Measurements from ENCODE around the gene KRT32. TPM values are rescaled to one million over a fixed set of nuclear protein-coding genes. Genes with fewer than 3 reads are reported as not detected.

KRT32 gene
- total and polyA plus RNA-seq, 10 donors, result not detected

- no peak for DNase-seq
These were observed 31.1 kb upstream of the KRT32 start for GRCh38 chr17:41498276-41498675.

GRCh38 chr17:41496803-41497484 lies 29.8 kb upstream of the KRT32 start:
- 46 to 50% (median 49%) methylated on average over 10 to 12 of the region's 12 CpGs for WGBS, 5 donors
- intact Hi-C loops (cut with DNase I; ENCODE audit: low total_unique reads), result no loop called here
- no peaks in the 10 kb centered on the region for H3K9me3 ChIP-seq
- peaks cover 0 to 15% (median 0%) of the 10 kb centered on the region in 7 donors for H3K27me3 ChIP-seq (replicated peaks in 1 of 7)
- H3K36me3 ChIP-seq, result no peaks in the 10 kb centered on the region
- H3K27ac ChIP-seq, result peak overlapping the region in 7 of 8 donors; percentile 85 to 98 (median 92)
- H3K4me3 ChIP-seq, result peak overlapping the region in 1 of 8 donors; percentile 57
- peaks cover 0 to 57% (median 24%) of the 10 kb centered on the region in 6 donors for H3K4me1 ChIP-seq
- TF ChIP-seq CTCF (IDR thresholded peaks at IDR 0.05 in 8 of 11, conservative IDR thresholded peaks at IDR 0.05 in 3 of 11) (peak; percentile 43 to 88 (median 69)), POLR2AphosphoS5 (IDR thresholded peaks at IDR 0.05) (peak in 2 of 3 donors; percentile 62 to 67), POLR2A (IDR thresholded peaks at IDR 0.05) (no peak)
- peak; percentile 92 for DNase-seq

More at GRCh38 chr17:41498276-41498675, 31.1 kb upstream of the KRT32 start:
- peak in 1 of 3 donors; percentile 75 for TF ChIP-seq POLR2AphosphoS5 (IDR thresholded peaks at IDR 0.05)
- no peak for TF ChIP-seq POLR2A (IDR thresholded peaks at IDR 0.05)
- 33 to 51% (median 47%) methylated on average over 6 of the region's 6 CpGs for WGBS, 5 donors
- H3K27ac ChIP-seq, result peak overlapping the region; percentile 19 to 98 (median 90)
- H3K27me3 ChIP-seq (replicated peaks in 1 of 7), result peaks cover 0 to 15% (median 0%) of the 10 kb centered on the region in 7 donors
- peaks cover 0 to 47% (median 14%) of the 10 kb centered on the region in 6 donors for H3K4me1 ChIP-seq
- H3K4me3 ChIP-seq, result peak overlapping the region in 1 of 8 donors; percentile 57
- H3K36me3 ChIP-seq, result no peaks in the 10 kb centered on the region
- no peaks in the 10 kb centered on the region for H3K9me3 ChIP-seq
- intact Hi-C loops (cut with DNase I; ENCODE audit: low total_unique reads), result no loop called here

GRCh38 chr17:41494524-41494923 lies 27.3 kb upstream of the KRT32 start:
- H3K27me3 ChIP-seq (replicated peaks in 1 of 7), result peaks cover 0 to 4% (median 0%) of the 10 kb centered on the region in 7 donors
- no peak for TF ChIP-seq POLR2A (IDR thresholded peaks at IDR 0.05)
- TF ChIP-seq POLR2AphosphoS5 (IDR thresholded peaks at IDR 0.05), result no peak
- no peak for TF ChIP-seq CTCF (IDR thresholded peaks at IDR 0.05 in 8 of 11, conservative IDR thresholded peaks at IDR 0.05 in 3 of 11)
- no peak for DNase-seq
- no peak overlapping the region for H3K27ac ChIP-seq
- H3K36me3 ChIP-seq, result no peaks in the 10 kb centered on the region
- intact Hi-C loops (cut with DNase I; ENCODE audit: low total_unique reads), result no loop called here
- no peaks in the 10 kb centered on the region for H3K9me3 ChIP-seq
- WGBS, 5 donors, result 49 to 74% (median 66%) methylated on average over 2 of the region's 2 CpGs
- H3K4me1 ChIP-seq, result peaks cover 0 to 62% (median 26%) of the 10 kb centered on the region in 6 donors
- H3K4me3 ChIP-seq, result no peak overlapping the region

GRCh38 chr17:41492771-41493170 lies 25.6 kb upstream of the KRT32 start:
- Histone ChIP-seq H3K27ac (peak overlapping the region in 7 of 8 donors; percentile 18 to 67 (median 54)), H3K4me1 (peaks cover 0 to 45% (median 23%) of the 10 kb centered on the region in 6 donors), H3K27me3 (replicated peaks in 1 of 7) (peaks cover 0 to 5% (median 0%) of the 10 kb centered on the region in 7 donors), H3K9me3 (no peaks in the 10 kb centered on the region), H3K4me3 (no peak overlapping the region), H3K36me3 (no peaks in the 10 kb centered on the region)
- 38 to 56% (median 51%) methylated on average over 4 of the region's 4 CpGs for WGBS, 5 donors
- DNase-seq, result no peak
- intact Hi-C loops (cut with DNase I; ENCODE audit: low total_unique reads), result no loop called here
- TF ChIP-seq POLR2A (IDR thresholded peaks at IDR 0.05), result no peak
- TF ChIP-seq POLR2AphosphoS5 (IDR thresholded peaks at IDR 0.05), result no peak
- TF ChIP-seq CTCF (IDR thresholded peaks at IDR 0.05 in 8 of 11, conservative IDR thresholded peaks at IDR 0.05 in 3 of 11), result no peak
